Measurements from ENCODE around the gene USP17L21. TPM values are rescaled to one million over a fixed set of nuclear protein-coding genes. Genes with fewer than 3 reads are reported as not detected.
"Not testable (repeated sequence)": the region's sequence is repeated elsewhere in the genome, so short reads cannot be mapped to it uniquely, and the experiment has no call there.

USP17L21 gene, protein sequence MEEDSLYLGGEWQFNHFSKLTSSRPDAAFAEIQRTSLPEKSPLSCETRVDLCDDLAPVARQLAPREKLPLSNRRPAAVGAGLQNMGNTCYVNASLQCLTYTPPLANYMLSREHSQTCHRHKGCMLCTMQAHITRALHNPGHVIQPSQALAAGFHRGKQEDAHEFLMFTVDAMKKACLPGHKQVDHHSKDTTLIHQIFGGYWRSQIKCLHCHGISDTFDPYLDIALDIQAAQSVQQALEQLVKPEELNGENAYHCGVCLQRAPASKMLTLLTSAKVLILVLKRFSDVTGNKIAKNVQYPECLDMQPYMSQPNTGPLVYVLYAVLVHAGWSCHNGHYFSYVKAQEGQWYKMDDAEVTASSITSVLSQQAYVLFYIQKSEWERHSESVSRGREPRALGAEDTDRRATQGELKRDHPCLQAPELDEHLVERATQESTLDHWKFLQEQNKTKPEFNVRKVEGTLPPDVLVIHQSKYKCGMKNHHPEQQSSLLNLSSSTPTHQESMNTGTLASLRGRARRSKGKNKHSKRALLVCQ
- total RNA-seq, result not detected in 2 replicates

DNA sequence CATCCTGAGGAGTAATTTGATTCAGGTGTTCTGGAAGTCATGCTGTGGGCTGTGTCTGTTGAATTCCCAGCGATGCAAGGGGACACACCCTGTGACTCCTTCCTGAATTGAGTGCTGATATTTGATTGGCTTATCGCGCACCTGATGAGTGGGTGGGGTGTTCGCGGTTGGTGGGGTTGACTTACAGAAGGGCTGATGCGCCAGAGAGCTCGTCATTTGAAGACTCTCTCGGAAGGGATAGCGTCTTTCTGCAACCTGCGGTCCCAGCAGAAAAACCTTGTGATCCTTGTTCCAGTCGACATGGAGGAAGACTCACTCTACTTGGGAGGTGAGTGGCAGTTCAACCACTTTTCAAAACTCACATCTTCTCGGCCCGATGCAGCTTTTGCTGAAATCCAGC lies at the start of gene USP17L21:
Gene USP17L21, plus strand, starts transcription at position 301 of the 400 bp plus-strand sequence. Its CDS starts 0 bp downstream, at position 301.
- not testable (repeated sequence) for DNase-seq (ENCODE audit: low read depth in 2 of 2)

GRCh38 chr4:9214701-9215100 lies 48.0 kb upstream of the USP17L21 start:
- not testable (repeated sequence) for DNase-seq (ENCODE audit: low read depth in 2 of 2)

- DNase-seq (ENCODE audit: low read depth in 2 of 2), result not testable (repeated sequence)
These were observed 47.6 kb upstream of the USP17L21 start, which contains the start of gene USP17L11 for GRCh38 chr4:9215105-9215504. Gene USP17L11 (plus strand): TSS chr4:9215405. CDS start chr4:9215405, 0 bp downstream.

GRCh38 chr4:9219852-9220251 lies 42.8 kb upstream of the USP17L21 start, which contains the start of gene USP17L12:
Gene USP17L12 (plus strand): TSS chr4:9220152. CDS start chr4:9220152, 0 bp downstream.
- not testable (repeated sequence) for DNase-seq (ENCODE audit: low read depth in 2 of 2)

- not testable (repeated sequence) for DNase-seq (ENCODE audit: low read depth in 2 of 2)
These were observed 38.1 kb upstream of the USP17L21 start, which contains the start of gene USP17L13 for GRCh38 chr4:9224596-9224995. Gene USP17L13 (plus strand): TSS chr4:9224896. CDS start chr4:9224896, 0 bp downstream.

GRCh38 chr4:9230249-9230648 lies 32.4 kb upstream of the USP17L21 start:
- DNase-seq (ENCODE audit: low read depth in 2 of 2), result not testable (repeated sequence)

- not testable (repeated sequence) for DNase-seq (ENCODE audit: low read depth in 2 of 2)
These were observed 28.6 kb upstream of the USP17L21 start, which contains the start of gene USP17L15 for GRCh38 chr4:9234085-9234484. Gene USP17L15 (plus strand): TSS chr4:9234385. CDS start chr4:9234385, 0 bp downstream.

DNA sequence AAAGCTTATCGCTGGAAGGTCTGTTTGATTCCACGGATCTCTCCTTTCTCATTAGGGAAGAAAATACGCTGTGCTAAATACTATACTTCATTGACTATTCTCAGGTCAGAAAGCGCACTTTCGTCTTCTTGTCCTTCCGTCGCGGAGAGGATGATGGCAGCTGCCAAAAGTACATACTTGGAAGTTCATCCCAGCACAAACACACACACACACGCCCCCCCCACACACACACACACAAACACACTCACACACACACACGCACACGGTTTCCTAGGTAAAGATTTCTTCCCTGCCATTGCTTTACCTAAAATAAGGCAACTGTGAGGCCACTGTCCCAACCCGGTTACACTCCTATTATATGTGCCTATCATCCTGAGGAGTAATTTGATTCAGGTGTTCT lies 24.2 kb upstream of the USP17L21 start:
- not testable (repeated sequence) for DNase-seq (ENCODE audit: low read depth in 2 of 2)

DNA sequence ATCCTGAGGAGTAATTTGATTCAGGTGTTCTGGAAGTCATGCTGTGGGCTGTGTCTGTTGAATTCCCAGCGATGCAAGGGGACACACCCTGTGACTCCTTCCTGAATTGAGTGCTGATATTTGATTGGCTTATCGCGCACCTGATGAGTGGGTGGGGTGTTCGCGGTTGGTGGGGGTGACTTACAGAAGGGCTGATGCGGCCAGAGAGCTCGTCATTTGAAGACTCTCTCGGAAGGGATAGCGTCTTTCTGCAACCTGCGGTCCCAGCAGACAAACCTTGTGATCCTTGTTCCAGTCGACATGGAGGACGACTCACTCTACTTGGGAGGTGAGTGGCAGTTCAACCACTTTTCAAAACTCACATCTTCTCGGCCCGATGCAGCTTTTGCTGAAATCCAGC lies 19.1 kb upstream of the USP17L21 start, which contains the start of gene USP17L17:
Gene USP17L17, plus strand, starts transcription at position 301 of the 400 bp plus-strand sequence. Its CDS starts 0 bp downstream, at position 301.
- not testable (repeated sequence) for DNase-seq (ENCODE audit: low read depth in 2 of 2)

DNA sequence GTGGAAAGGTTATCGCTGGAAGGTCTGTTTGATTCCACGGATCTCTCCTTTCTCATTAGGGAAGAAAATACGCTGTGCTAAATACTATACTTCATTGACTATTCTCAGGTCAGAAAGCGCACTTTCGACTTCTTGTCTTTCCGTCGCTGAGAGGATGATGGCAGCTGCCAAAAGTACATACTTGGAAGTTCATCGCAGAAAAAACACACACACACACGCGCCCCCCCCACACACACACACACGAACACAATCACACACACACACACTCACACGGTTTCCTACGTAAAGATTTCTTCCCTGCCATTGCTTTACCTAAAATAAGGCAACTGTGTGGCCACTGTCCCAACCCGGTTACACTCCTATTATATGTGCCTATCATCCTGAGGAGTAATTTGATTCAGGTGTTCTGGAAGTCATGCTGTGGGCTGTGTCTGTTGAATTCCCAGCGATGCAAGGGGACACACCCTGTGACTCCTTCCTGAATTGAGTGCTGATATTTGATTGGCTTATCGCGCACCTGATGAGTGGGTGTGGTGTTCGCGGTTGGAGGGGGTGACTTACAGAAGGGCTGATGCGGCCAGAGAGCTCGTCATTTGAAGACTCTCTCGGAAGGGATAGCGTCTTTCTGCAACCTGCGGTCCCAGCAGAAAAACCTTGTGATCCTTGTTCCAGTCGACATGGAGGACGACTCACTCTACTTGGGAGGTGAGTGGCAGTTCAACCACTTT lies 14.6 kb upstream of the USP17L21 start, which contains the start of gene USP17L18:
Gene USP17L18, plus strand, starts transcription at position 678 of the 728 bp plus-strand sequence. Its CDS starts 0 bp downstream, at position 678.
- not testable (repeated sequence) for DNase-seq (ENCODE audit: low read depth in 2 of 2)

GRCh38 chr4:9253078-9253477 lies 9.6 kb upstream of the USP17L21 start, which contains the start of gene USP17L19:
Gene USP17L19 (plus strand): TSS chr4:9253378. CDS start chr4:9253378, 0 bp downstream.
- DNase-seq (ENCODE audit: low read depth in 2 of 2), result not testable (repeated sequence)

DNA sequence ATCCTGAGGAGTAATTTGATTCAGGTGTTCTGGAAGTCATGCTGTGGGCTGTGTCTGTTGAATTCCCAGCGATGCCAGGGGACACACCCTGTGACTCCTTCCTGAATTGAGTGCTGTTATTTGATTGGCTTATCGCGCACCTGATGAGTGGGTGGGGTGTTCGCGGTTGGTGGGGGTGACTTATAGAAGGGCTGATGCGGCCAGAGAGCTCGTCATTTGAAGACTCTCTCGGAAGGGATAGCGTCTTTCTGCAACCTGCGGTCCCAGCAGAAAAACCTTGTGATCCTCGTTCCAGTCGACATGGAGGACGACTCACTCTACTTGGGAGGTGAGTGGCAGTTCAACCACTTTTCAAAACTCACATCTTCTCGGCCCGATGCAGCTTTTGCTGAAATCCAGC lies 4.8 kb upstream of the USP17L21 start, which contains the start of gene USP17L20:
Gene USP17L20, plus strand, starts transcription at position 301 of the 400 bp plus-strand sequence. Its CDS starts 0 bp downstream, at position 301.
- DNase-seq (ENCODE audit: low read depth in 2 of 2), result not testable (repeated sequence)

- not testable (repeated sequence) for DNase-seq (ENCODE audit: low read depth in 2 of 2)
These were observed 4.6 kb downstream of the USP17L21 start, which contains the start of gene USP17L22 for GRCh38 chr4:9267319-9267718. Gene USP17L22 (plus strand): TSS chr4:9267619. CDS start chr4:9267619, 0 bp downstream.

DNA sequence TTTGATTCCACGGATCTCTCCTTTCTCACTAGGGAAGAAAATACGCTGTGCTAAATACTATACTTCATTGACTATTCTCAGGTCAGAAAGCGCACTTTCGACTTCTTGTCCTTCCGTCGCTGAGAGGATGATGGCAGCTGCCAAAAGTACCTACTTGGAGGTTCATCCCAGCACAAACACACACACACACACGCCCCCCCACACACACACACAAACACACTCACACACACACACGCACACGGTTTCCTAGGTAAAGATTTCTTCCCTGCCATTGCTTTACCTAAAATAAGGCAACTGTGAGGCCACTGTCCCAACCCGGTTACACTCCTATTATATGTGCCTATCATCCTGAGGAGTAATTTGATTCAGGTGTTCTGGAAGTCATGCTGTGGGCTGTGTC lies 9.0 kb downstream of the USP17L21 start:
- not testable (repeated sequence) for DNase-seq (ENCODE audit: low read depth in 2 of 2)

Other genes starting within 250 kb of the USP17L21 start
- not detected in 2 replicates for gene FAM90A26, start 92.5 kb upstream of the USP17L21 start, total RNA-seq
- not detected in 2 replicates for gene USP17L10, start 52.2 kb upstream of the USP17L21 start, total RNA-seq
- not detected in 2 replicates for gene USP17L11, start 47.5 kb upstream of the USP17L21 start, total RNA-seq
- gene USP17L12, start 42.7 kb upstream of the USP17L21 start, total RNA-seq, result not detected in 2 replicates
- gene USP17L13, start 38.0 kb upstream of the USP17L21 start, total RNA-seq, result not detected in 2 replicates
- not detected in 2 replicates for gene USP17L15, start 28.5 kb upstream of the USP17L21 start, total RNA-seq
- not detected in 2 replicates for gene USP17L17, start 19.0 kb upstream of the USP17L21 start, total RNA-seq
- gene USP17L18, start 14.2 kb upstream of the USP17L21 start, total RNA-seq, result not detected in 2 replicates
- not detected in 2 replicates for gene USP17L19, start 9.5 kb upstream of the USP17L21 start, total RNA-seq
- gene USP17L20, start 4.7 kb upstream of the USP17L21 start, total RNA-seq, result not detected in 2 replicates
- not detected in 2 replicates for gene USP17L22, start 4.7 kb downstream of the USP17L21 start, total RNA-seq
- not detected in 2 replicates for gene USP17L24, start 62.3 kb downstream of the USP17L21 start, total RNA-seq
- not detected in 2 replicates for gene USP17L25, start 67.0 kb downstream of the USP17L21 start, total RNA-seq
- not detected in 2 replicates for gene USP17L26, start 71.8 kb downstream of the USP17L21 start, total RNA-seq
- gene USP17L5, start 76.5 kb downstream of the USP17L21 start, total RNA-seq, result not detected in 2 replicates
- gene USP17L27, start 81.3 kb downstream of the USP17L21 start, total RNA-seq, result not detected in 2 replicates
- not detected in 2 replicates for gene USP17L28, start 86.0 kb downstream of the USP17L21 start, total RNA-seq
- not detected in 2 replicates for gene USP17L29, start 90.8 kb downstream of the USP17L21 start, total RNA-seq
- gene USP17L30, start 100.3 kb downstream of the USP17L21 start, total RNA-seq, result not detected in 2 replicates
- not detected in 2 replicates for gene DEFB131A, start 181.5 kb downstream of the USP17L21 start, total RNA-seq

Measured in dermis microvascular lymphatic vessel endothelial cell (primary cell).